HG03159 (cell line): ENCODE data around the gene RAP1GDS1.
A peak's percentile ranks its signal among the peaks of the same experiment; 100 is the strongest.
"Not testable (repeated sequence)": the region's sequence is repeated elsewhere in the genome, so short reads cannot be mapped to it uniquely, and the experiment has no call there.

ENCODE experiments used
- ATAC-seq: cut with Tn5 transposase; IDR thresholded peaks from one replicate; pipeline ENCODE4 v1.9.1; 2021; ENCODE audit warnings: mild to moderate bottlenecking, moderate library complexity; ENCODE audit not compliant: unreplicated experiment

RAP1GDS1 gene

GRCh38 chr4:98343626-98344025 lies 82.4 kb downstream of the RAP1GDS1 start:
- ATAC-seq: no peak

GRCh38 chr4:98345838-98346237 lies 84.7 kb downstream of the RAP1GDS1 start:
- ATAC-seq: no peak

GRCh38 chr4:98352396-98352795 lies 91.2 kb downstream of the RAP1GDS1 start:
- ATAC-seq: no peak

- ATAC-seq: peak; percentile 93
These were observed 91.8 kb downstream of the RAP1GDS1 start for GRCh38 chr4:98352940-98353339.

GRCh38 chr4:98358630-98359248 lies 97.6 kb downstream of the RAP1GDS1 start:
- ATAC-seq: no peak

GRCh38 chr4:98359646-98360045 lies 98.5 kb downstream of the RAP1GDS1 start:
- ATAC-seq: no peak

GRCh38 chr4:98363431-98363830 lies 102.2 kb downstream of the RAP1GDS1 start:
- ATAC-seq: no peak

- not testable (repeated sequence) for ATAC-seq
These were observed 105.1 kb downstream of the RAP1GDS1 start for GRCh38 chr4:98366275-98366674.

GRCh38 chr4:98368000-98368399 lies 106.8 kb downstream of the RAP1GDS1 start:
- not testable (repeated sequence) for ATAC-seq

GRCh38 chr4:98369322-98369721 lies 108.1 kb downstream of the RAP1GDS1 start:
- no peak for ATAC-seq

GRCh38 chr4:98374643-98375042 lies 113.5 kb downstream of the RAP1GDS1 start:
- ATAC-seq: no peak

- no peak for ATAC-seq
These were observed 116.4 kb downstream of the RAP1GDS1 start for GRCh38 chr4:98377559-98377958.

GRCh38 chr4:98381306-98381705 lies 120.1 kb downstream of the RAP1GDS1 start:
- no peak for ATAC-seq

- peak; percentile 79 for ATAC-seq
These were observed 122.4 kb downstream of the RAP1GDS1 start for GRCh38 chr4:98383431-98384106.

- no peak for ATAC-seq
These were observed 124.6 kb downstream of the RAP1GDS1 start for GRCh38 chr4:98385831-98386230.

- no peak for ATAC-seq
These were observed 126.3 kb downstream of the RAP1GDS1 start for GRCh38 chr4:98387345-98388026.

GRCh38 chr4:98394134-98394533 lies 132.9 kb downstream of the RAP1GDS1 start:
- no peak for ATAC-seq

GRCh38 chr4:98399915-98400314 lies 138.7 kb downstream of the RAP1GDS1 start:
- ATAC-seq: no peak

GRCh38 chr4:98406819-98407218 lies 145.6 kb downstream of the RAP1GDS1 start:
- peak; percentile 58 for ATAC-seq

GRCh38 chr4:98411731-98412130 lies 150.5 kb downstream of the RAP1GDS1 start:
- no peak for ATAC-seq

GRCh38 chr4:98416844-98417243 lies 155.7 kb downstream of the RAP1GDS1 start:
- no peak for ATAC-seq

GRCh38 chr4:98420151-98420550 lies 159.0 kb downstream of the RAP1GDS1 start:
- ATAC-seq: not testable (repeated sequence)
